HepG2 (cell line): ENCODE results near the gene NCAPD2. TPM values are rescaled to one million over a fixed set of nuclear protein-coding genes. Genes with fewer than 3 reads are reported as not detected.

Source experiments
- CSRNP1 ChIP-seq: sonication (generic); formaldehyde crosslinking; IDR thresholded peaks from 2 replicates; pipeline ENCODE4 v1.8.1; 2023; ENCODE audit warnings: mild to moderate bottlenecking, missing genetic modification reagents
- EED ChIP-seq: sonication (generic); formaldehyde crosslinking; IDR thresholded peaks from 2 replicates; pipeline ENCODE4 v1.5.0; 2020; ENCODE audit warnings: mild to moderate bottlenecking, missing genetic modification reagents
- HOXA5 ChIP-seq: sonication (generic); formaldehyde crosslinking; IDR thresholded peaks from 2 replicates; pipeline ENCODE4 v1.4.0; 2020; ENCODE audit warnings: missing genetic modification reagents
- IRX3 ChIP-seq: sonication (generic); formaldehyde crosslinking; IDR thresholded peaks from 2 replicates; pipeline ENCODE4 v1.8.1; 2023; ENCODE audit warnings: mild to moderate bottlenecking, low read depth, missing genetic modification reagents, borderline replicate concordance
- KAT8 ChIP-seq: IDR thresholded peaks from 2 replicates; pipeline ENCODE4 v1.6.1; 2016; ENCODE audit warnings: missing genetic modification reagents, missing compliant biosample characterization
- MEF2D ChIP-seq: sonication (generic); formaldehyde crosslinking; IDR thresholded peaks from 2 replicates; pipeline ENCODE4 v1.5.1; 2020; ENCODE audit warnings: mild to moderate bottlenecking, missing genetic modification reagents
- NFE2 ChIP-seq: sonication (generic); formaldehyde crosslinking; IDR thresholded peaks from 2 replicates; pipeline ENCODE4 v1.4.0; 2020; ENCODE audit warnings: missing genetic modification reagents
- PHF20 ChIP-seq: sonication (generic); formaldehyde crosslinking; IDR thresholded peaks from 2 replicates; pipeline ENCODE4 v1.5.0; 2020; ENCODE audit warnings: mild to moderate bottlenecking, missing genetic modification reagents
- RARA ChIP-seq: IDR thresholded peaks from 2 replicates; pipeline ENCODE4 v1.6.1; 2016; ENCODE audit warnings: missing genetic modification reagents, missing compliant biosample characterization
- RFX5 ChIP-seq: IDR thresholded peaks from 2 replicates; pipeline ENCODE4 v1.6.1; 2011; ENCODE audit warnings: low read depth, low read length, improper control_type of control experiment
- SCMH1 ChIP-seq: sonication (generic); formaldehyde crosslinking; IDR thresholded peaks from 2 replicates; pipeline ENCODE4 v1.9.0; 2021; ENCODE audit warnings: missing genetic modification reagents, mild to moderate bottlenecking, borderline replicate concordance
- TAF1 ChIP-seq: sonication (generic); formaldehyde crosslinking; IDR thresholded peaks from 2 replicates; pipeline ENCODE4 v1.4.0; 2020; ENCODE audit warnings: missing genetic modification reagents
- ZHX2 ChIP-seq, 2 experiments: sonication (generic) in 1 of 2; formaldehyde crosslinking in 1 of 2; IDR thresholded peaks; 2 replicates each; pipeline versions ENCODE4 v1.6.1 to v1.9.0; 2014 to 2022; ENCODE audit warnings: antibody characterized with exemption in 1 of 2, borderline replicate concordance in 1 of 2, inconsistent platforms in 1 of 2, low read depth in 1 of 2, missing genetic modification reagents in 1 of 2
- ZMYM3 ChIP-seq: sonication (generic); formaldehyde crosslinking; IDR thresholded peaks from 2 replicates; pipeline ENCODE4 v1.5.1; 2020; ENCODE audit warnings: mild to moderate bottlenecking, missing genetic modification reagents
- ZNF644 ChIP-seq: IDR thresholded peaks from 2 replicates; pipeline ENCODE4 v1.6.1; 2016; ENCODE audit warnings: low read depth
- ZNF646 ChIP-seq: sonication (generic); formaldehyde crosslinking; IDR thresholded peaks from 2 replicates; pipeline ENCODE4 v1.9.0; 2021; ENCODE audit warnings: mild to moderate bottlenecking, missing genetic modification reagents
- polyA plus RNA-seq, 8 experiments: library from polyadenylated mRNA; depleted of rRNA in 3 of 8; stranded (reverse) in 7 of 8; unstranded in 1 of 8; fragments of >200 nt; fragmentation: Illumina TruSeq in 4 of 8; extraction: Trizol in 4 of 8; gene quantifications; 2 replicates each; pipeline versions ENCODE4 v1.2.1 to v1.2.3, GENCODE V29; 2011 to 2016; ENCODE audit warnings: low read depth in 4 of 8, missing spikeins in 1 of 8, mixed read lengths in 1 of 8; ENCODE audit not compliant: insufficient read depth in 1 of 8
- total RNA-seq, 5 experiments: library from RNA; depleted of rRNA; stranded (reverse); fragments of >200 nt; fragmentation: Illumina TruSeq; extraction: Trizol; gene quantifications; 2 replicates each; pipeline ENCODE4 v1.2.3, GENCODE V29; 2016; ENCODE audit warnings: low read depth in 1 of 5

Gene NCAPD2
- total and polyA plus RNA-seq, 2 of the 13 experiments (the other 11 are each of a cell fraction or from before 2014, with no cell fraction given): 51.1 to 65.6 TPM

- TF ChIP-seq ZNF646 (no peak), MEF2D (CRISPR knock-in tag) (peak; percentile 69), ZHX2 (IDR thresholded peaks at IDR 0.05; ENCODE audit: low read depth) (peak; percentile 45; the same call in 1 of the 2 replicates), ZHX2 (CRISPR knock-in tag; IDR thresholded peaks at IDR 0.05; ENCODE audit: borderline replicate concordance) (no peak), ZMYM3 (CRISPR knock-in tag) (no peak), KAT8 (CRISPR knock-in tag) (peak; percentile 96), IRX3 (CRISPR knock-in tag) (0 out of 2 replicates have a peak, but pooled peaks have one; percentile 4), SCMH1 (CRISPR knock-in tag) (no peak), ZNF644 (no peak), HOXA5 (CRISPR knock-in tag) (no peak), CSRNP1 (CRISPR knock-in tag) (peak; percentile 53; the same call in 1 of the 2 replicates), RARA (CRISPR knock-in tag) (no peak), EED (CRISPR knock-in tag) (0 out of 2 replicates have a peak, but pooled peaks have one; percentile 88), RFX5 (peak; percentile 28; the same call in 1 of the 2 replicates), TAF1 (CRISPR knock-in tag) (peak; percentile 82), NFE2 (CRISPR knock-in tag) (no peak), PHF20 (peak; percentile 92)
Observed at GRCh38 chr12:6492838-6493496, 935 bp upstream of the NCAPD2 start, which contains the start of gene MRPL51 (continued).
